ENCODE measurements around the gene HNRNPUL2.

- TF ChIP-seq CTCF (IDR thresholded peaks at IDR 0.05) (no peak), EZH2 (IDR thresholded peaks at IDR 0.05; ENCODE audit: borderline replicate concordance, insufficient read depth, low read depth, low read length, poor library complexity, severe bottlenecking) (no peak)
These were observed 44.1 kb upstream of the HNRNPUL2 start, which contains the start of gene TAF6L for GRCh38 chr11:62771144-62772021.

Data from B cell (primary cell).